Peyer's patch (tissue), 4 donors: ENCODE data around the gene THUMPD2. TPM values are rescaled to one million over a fixed set of nuclear protein-coding genes. Genes with fewer than 3 reads are reported as not detected.
A peak's percentile ranks its signal among the peaks of the same experiment; 100 is the strongest.
"Not testable (repeated sequence)": the region's sequence is repeated elsewhere in the genome, so short reads cannot be mapped to it uniquely, and the experiment has no call there.

Source experiments
- DNase-seq, 3 donors: peaks; one replicate each; pipeline ENCODE4 v3.0.0-alpha.2; 2017 to 2019
- H3K27ac ChIP-seq, 4 donors: fragments of 200-600 bp; sonication (generic); one replicate each; pipeline ENCODE4 v1.5.1; 2016 to 2019
- H3K27me3 ChIP-seq, 2 donors: fragments of 200-600 bp; sonication (generic); one replicate each; pipeline ENCODE4 v1.5.1; 2019
- H3K36me3 ChIP-seq, 3 donors: fragments of 200-600 bp; sonication (generic); one replicate each; pipeline ENCODE4 v1.5.1; 2016 to 2019
- H3K4me1 ChIP-seq, 4 donors: fragments of 200-600 bp; sonication (generic); one replicate each; pipeline ENCODE4 v1.5.1; 2016 to 2019
- H3K4me3 ChIP-seq, 4 donors: fragments of 200-600 bp; sonication (generic); 1 replicate in 3 of 4; 2 replicates in 1 of 4; pipeline ENCODE4 v1.5.1; 2016 to 2019; ENCODE audit warnings: mild to moderate bottlenecking in 1 of 4
- H3K9me3 ChIP-seq, 4 donors: fragments of 200-600 bp; sonication (generic); one replicate each; pipeline ENCODE4 v1.5.1; 2016 to 2019; ENCODE audit warnings: mild to moderate bottlenecking in 1 of 4
- CTCF ChIP-seq, 6 experiments: fragments of 450-650 bp in 4 of 6; fragments of 200-600 bp in 2 of 6; sonication (generic) in 1 of 6; IDR thresholded peaks; one replicate each; pipeline ENCODE4 v1.5.1; 2017 to 2019; ENCODE audit warnings: antibody characterized with exemption in 6 of 6, mild to moderate bottlenecking in 3 of 6, moderate library complexity in 1 of 6
- POLR2A ChIP-seq, 2 donors: fragments of 450-650 bp; IDR thresholded peaks; one replicate each; pipeline ENCODE4 v1.5.1; 2017; ENCODE audit warnings: antibody characterized with exemption in 2 of 2, mild to moderate bottlenecking in 2 of 2, moderate library complexity in 2 of 2
- total RNA-seq, 4 donors: library from RNA; depleted of rRNA; stranded (reverse); fragments of >200 nt; gene quantifications; one replicate each; pipeline ENCODE4 v1.1.0, GENCODE V29; 2016

Gene THUMPD2
- total RNA-seq, 4 donors from 2014 or later, result 14.2 to 19.8 (median 16.0) TPM

GRCh38 chr2:39731546-39731945, 47.5 kb downstream of the THUMPD2 start:
- H3K4me1 ChIP-seq, result no peaks in the 10 kb centered on the region
- TF ChIP-seq POLR2A (IDR thresholded peaks at IDR 0.05) (no peak), CTCF (IDR thresholded peaks at IDR 0.05) (no peak)
- no peak overlapping the region for H3K27ac ChIP-seq
- H3K36me3 ChIP-seq, result peaks cover 0 to 18% (median 5%) of the 10 kb centered on the region in 3 donors
- no peak for DNase-seq
- no peaks in the 10 kb centered on the region for H3K27me3 ChIP-seq
- no peaks in the 10 kb centered on the region for H3K9me3 ChIP-seq
- H3K4me3 ChIP-seq, result no peak overlapping the region

- peaks cover 0 to 15% (median 0%) of the 10 kb centered on the region in 3 donors for H3K36me3 ChIP-seq
- no peaks in the 10 kb centered on the region for H3K4me1 ChIP-seq
- no peaks in the 10 kb centered on the region for H3K9me3 ChIP-seq
- H3K27me3 ChIP-seq, result no peaks in the 10 kb centered on the region
- H3K27ac ChIP-seq, result no peak overlapping the region
- DNase-seq, result no peak
- TF ChIP-seq POLR2A (IDR thresholded peaks at IDR 0.05), result no peak
- TF ChIP-seq CTCF (IDR thresholded peaks at IDR 0.05), result peak in 4 of 6 experiments; percentile 27 to 58 (median 52)
- H3K4me3 ChIP-seq, result no peak overlapping the region
Observed at GRCh38 chr2:39730685-39731302, 48.3 kb downstream of the THUMPD2 start.

GRCh38 chr2:39730276-39730675, 48.8 kb downstream of the THUMPD2 start:
- H3K9me3 ChIP-seq, result no peaks in the 10 kb centered on the region
- peaks cover 0 to 10% (median 0%) of the 10 kb centered on the region in 3 donors for H3K36me3 ChIP-seq
- H3K27ac ChIP-seq, result no peak overlapping the region
- no peak for DNase-seq
- H3K4me1 ChIP-seq, result no peaks in the 10 kb centered on the region
- no peak overlapping the region for H3K4me3 ChIP-seq
- H3K27me3 ChIP-seq, result no peaks in the 10 kb centered on the region
- TF ChIP-seq CTCF (IDR thresholded peaks at IDR 0.05) (no peak), POLR2A (IDR thresholded peaks at IDR 0.05) (no peak)

- Histone ChIP-seq H3K9me3 (no peaks in the 10 kb centered on the region), H3K4me3 (no peak overlapping the region), H3K36me3 (peaks cover 0 to 6% (median 0%) of the 10 kb centered on the region in 3 donors), H3K27ac (no peak overlapping the region), H3K27me3 (no peaks in the 10 kb centered on the region), H3K4me1 (no peaks in the 10 kb centered on the region)
- peak in 1 of 3 donors; percentile 69 for DNase-seq
- TF ChIP-seq CTCF (IDR thresholded peaks at IDR 0.05), result peak in 5 of 6 experiments; percentile 18 to 63 (median 52)
- no peak for TF ChIP-seq POLR2A (IDR thresholded peaks at IDR 0.05)
Observed at GRCh38 chr2:39728941-39729351, 50.1 kb downstream of the THUMPD2 start.

GRCh38 chr2:39728085-39728484, 51.0 kb downstream of the THUMPD2 start:
- H3K36me3 ChIP-seq, DNase-seq, H3K27ac ChIP-seq, H3K4me3 ChIP-seq, H3K4me1 ChIP-seq, H3K9me3 ChIP-seq, H3K27me3 ChIP-seq: not testable (repeated sequence)

GRCh38 chr2:39725401-39725800, 53.7 kb downstream of the THUMPD2 start:
- no peaks in the 10 kb centered on the region for H3K4me1 ChIP-seq
- no peak overlapping the region for H3K27ac ChIP-seq
- no peak for DNase-seq

More at GRCh38 chr2:39725401-39725800, 53.7 kb downstream of the THUMPD2 start:
- Histone ChIP-seq H3K36me3 (no peaks in the 10 kb centered on the region), H3K9me3 (no peaks in the 10 kb centered on the region), H3K4me3 (no peak overlapping the region), H3K27me3 (no peaks in the 10 kb centered on the region)
- TF ChIP-seq POLR2A (IDR thresholded peaks at IDR 0.05) (no peak), CTCF (IDR thresholded peaks at IDR 0.05) (no peak)
